ENCODE results near the gene USP13. TPM values are rescaled to one million over a fixed set of nuclear protein-coding genes. Genes with fewer than 3 reads are reported as not detected.

The USP13 gene
- total RNA-seq, 6 experiments from 2014 or later, result 6.0 to 11.1 (median 6.9) TPM

DNA sequence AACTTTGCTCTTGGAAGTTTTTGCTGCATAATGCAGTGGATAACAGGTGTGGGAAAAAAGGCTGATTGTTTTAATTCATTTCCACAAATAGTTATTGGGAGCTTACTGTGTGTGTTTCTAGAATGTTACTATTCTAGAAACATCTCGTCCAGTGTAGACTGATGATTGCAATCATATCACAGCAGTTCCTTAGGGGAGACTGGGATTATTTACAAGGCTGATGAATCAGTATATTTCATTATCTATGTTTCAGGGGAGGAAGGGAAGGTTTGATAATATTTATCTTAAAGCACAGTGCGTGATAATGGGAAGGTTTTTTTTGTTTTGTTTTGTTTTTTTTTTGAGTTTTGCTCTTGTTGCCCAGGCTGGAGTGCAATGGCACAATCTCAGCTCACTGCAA lies 2.4 kb downstream of the USP13 start:
- no peak for ATAC-seq
- no peak overlapping the region for H3K27ac ChIP-seq
- H3K4me1 ChIP-seq, result no peaks in the 10 kb centered on the region
- 80% methylated on average over 2 of the region's 2 CpGs for WGBS (ENCODE audit: insufficient coverage, low coverage, low lambda C conversion rate, missing lambda C conversion rate)
- H3K4me3 ChIP-seq, result no peak overlapping the region
- H3K27me3 ChIP-seq, result no peaks in the 10 kb centered on the region
- TF ChIP-seq POLR2A (IDR thresholded peaks at IDR 0.05), result no peak
- TF ChIP-seq, protein P1, sequence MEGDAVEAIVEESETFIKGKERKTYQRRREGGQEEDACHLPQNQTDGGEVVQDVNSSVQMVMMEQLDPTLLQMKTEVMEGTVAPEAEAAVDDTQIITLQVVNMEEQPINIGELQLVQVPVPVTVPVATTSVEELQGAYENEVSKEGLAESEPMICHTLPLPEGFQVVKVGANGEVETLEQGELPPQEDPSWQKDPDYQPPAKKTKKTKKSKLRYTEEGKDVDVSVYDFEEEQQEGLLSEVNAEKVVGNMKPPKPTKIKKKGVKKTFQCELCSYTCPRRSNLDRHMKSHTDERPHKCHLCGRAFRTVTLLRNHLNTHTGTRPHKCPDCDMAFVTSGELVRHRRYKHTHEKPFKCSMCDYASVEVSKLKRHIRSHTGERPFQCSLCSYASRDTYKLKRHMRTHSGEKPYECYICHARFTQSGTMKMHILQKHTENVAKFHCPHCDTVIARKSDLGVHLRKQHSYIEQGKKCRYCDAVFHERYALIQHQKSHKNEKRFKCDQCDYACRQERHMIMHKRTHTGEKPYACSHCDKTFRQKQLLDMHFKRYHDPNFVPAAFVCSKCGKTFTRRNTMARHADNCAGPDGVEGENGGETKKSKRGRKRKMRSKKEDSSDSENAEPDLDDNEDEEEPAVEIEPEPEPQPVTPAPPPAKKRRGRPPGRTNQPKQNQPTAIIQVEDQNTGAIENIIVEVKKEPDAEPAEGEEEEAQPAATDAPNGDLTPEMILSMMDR (IDR thresholded peaks at IDR 0.05), result no peak
- H3K36me3 ChIP-seq, result no peaks in the 10 kb centered on the region
- intact Hi-C loops (cut with DNase I), result no loop called here
- H3K9me3 ChIP-seq, result no peaks in the 10 kb centered on the region
- DNase-seq, result no peak

DNA sequence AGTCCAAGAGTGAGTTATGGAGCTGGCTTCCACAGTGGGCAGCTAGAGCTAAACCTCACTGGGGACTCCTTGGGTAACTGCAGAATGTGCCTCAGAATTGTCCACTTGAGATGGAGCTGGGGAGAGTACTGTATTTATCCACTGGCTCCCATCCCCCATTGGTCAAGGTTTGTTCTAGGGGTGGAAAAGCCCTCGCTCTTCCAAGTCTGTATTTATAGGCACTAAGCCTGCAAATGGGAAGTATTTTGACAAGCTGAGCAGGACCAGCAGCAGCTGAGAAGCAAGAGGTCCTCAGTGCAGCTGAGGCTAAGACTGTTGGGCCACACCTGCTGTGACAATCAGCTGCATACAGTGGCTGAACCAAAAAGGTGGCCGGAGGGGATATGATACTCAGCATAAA lies 5.8 kb downstream of the USP13 start:
- 94% methylated on average over 2 of the region's 2 CpGs for WGBS (ENCODE audit: insufficient coverage, low coverage, low lambda C conversion rate, missing lambda C conversion rate)

DNA sequence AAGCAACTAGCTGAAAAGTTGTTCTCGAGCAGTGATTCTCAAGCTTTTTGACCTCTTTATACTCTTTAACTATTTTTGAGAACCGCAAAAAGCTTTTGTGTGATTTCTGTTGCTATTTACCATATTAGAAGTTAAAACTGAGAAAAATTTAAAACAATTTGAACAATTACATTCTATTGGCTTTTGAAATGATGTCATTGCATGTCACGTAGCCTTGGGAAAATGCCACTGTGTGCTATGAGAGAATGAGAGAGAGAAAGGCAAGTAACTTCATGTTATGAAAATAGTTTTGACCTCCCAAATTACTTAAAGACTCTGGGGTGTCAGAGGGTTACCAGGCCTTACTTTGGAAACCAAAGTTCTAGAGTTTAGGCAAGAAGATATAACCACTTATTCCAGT lies 8.0 kb downstream of the USP13 start:
- no peak overlapping the region for H3K27ac ChIP-seq
- H3K36me3 ChIP-seq, result no peaks in the 10 kb centered on the region
- no peaks in the 10 kb centered on the region for H3K27me3 ChIP-seq
- intact Hi-C loops (cut with DNase I), result no loop called here
- 86% methylated on average over 3 of the region's 3 CpGs for WGBS (ENCODE audit: insufficient coverage, low coverage, low lambda C conversion rate, missing lambda C conversion rate)
- TF ChIP-seq POLR2A (IDR thresholded peaks at IDR 0.05), result no peak
- H3K4me3 ChIP-seq, result no peak overlapping the region
- no peak for DNase-seq
- no peaks in the 10 kb centered on the region for H3K9me3 ChIP-seq
- no peak for ATAC-seq
- H3K4me1 ChIP-seq, result no peaks in the 10 kb centered on the region

More for the DNA sequence above, 5.8 kb downstream of the USP13 start:
- Histone ChIP-seq H3K4me3 (no peak overlapping the region), H3K9me3 (no peaks in the 10 kb centered on the region), H3K36me3 (no peaks in the 10 kb centered on the region), H3K4me1 (no peaks in the 10 kb centered on the region), H3K27ac (no peak overlapping the region), H3K27me3 (no peaks in the 10 kb centered on the region)
- intact Hi-C loops (cut with DNase I), result no loop called here
- ATAC-seq (no peak), DNase-seq (no peak)
- TF ChIP-seq, protein P1 (IDR thresholded peaks at IDR 0.05), result no peak
- no peak for TF ChIP-seq POLR2A (IDR thresholded peaks at IDR 0.05)

DNA sequence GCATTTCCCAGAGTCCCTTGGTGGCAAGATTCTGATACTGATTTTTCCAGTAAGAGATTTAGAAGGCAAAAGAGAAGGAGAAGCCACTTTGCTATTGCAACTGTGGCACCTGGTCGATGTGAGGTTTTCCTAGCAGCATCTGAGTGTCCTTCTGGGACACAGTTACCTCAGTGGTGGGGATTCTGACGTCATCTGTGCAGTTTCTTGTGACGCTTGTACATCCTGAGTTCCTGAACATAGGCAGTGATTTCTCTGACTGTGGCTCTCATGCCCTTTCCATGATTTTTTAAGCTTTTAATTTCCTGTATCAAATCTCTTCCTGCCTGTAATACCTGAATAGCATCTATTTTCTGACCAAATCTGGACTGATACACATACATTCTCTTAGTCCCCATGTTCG lies 8.9 kb downstream of the USP13 start:
- DNase-seq, result no peak
- Histone ChIP-seq H3K27ac (no peak overlapping the region), H3K36me3 (no peaks in the 10 kb centered on the region), H3K9me3 (no peaks in the 10 kb centered on the region), H3K27me3 (no peaks in the 10 kb centered on the region), H3K4me3 (no peak overlapping the region), H3K4me1 (no peaks in the 10 kb centered on the region)
- no peak for TF ChIP-seq POLR2A (IDR thresholded peaks at IDR 0.05)
- TF ChIP-seq, protein P1 (IDR thresholded peaks at IDR 0.05), result no peak
- 75% methylated on average over 4 of the region's 4 CpGs for WGBS (ENCODE audit: insufficient coverage, low coverage, low lambda C conversion rate, missing lambda C conversion rate)
- no peak for ATAC-seq
- intact Hi-C loops (cut with DNase I), result no loop called here

DNA sequence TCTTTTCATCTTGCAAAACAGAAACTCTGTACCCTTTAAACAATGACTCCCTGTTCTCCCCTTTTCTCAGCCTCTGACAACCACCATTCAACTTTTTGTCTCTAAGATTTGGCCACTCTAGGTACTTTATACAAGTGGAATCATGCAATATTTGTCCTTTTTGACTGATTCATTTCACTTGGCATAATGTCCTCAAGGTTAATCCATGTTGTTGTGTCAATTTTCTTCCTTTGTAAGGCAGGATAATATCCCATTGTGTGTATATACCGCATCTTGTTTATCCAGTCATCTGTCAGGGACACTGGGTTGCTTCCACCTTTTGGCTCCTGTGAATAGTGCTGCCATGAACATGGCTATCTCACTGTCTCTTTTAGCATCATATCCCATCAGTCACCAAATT lies 10.3 kb downstream of the USP13 start:
- intact Hi-C loops (cut with DNase I), result no loop called here

More for the DNA sequence above, 10.3 kb downstream of the USP13 start:
- no peak for ATAC-seq
- Histone ChIP-seq H3K36me3 (no peaks in the 10 kb centered on the region), H3K4me1 (no peaks in the 10 kb centered on the region), H3K9me3 (no peaks in the 10 kb centered on the region), H3K27ac (no peak overlapping the region), H3K4me3 (no peak overlapping the region), H3K27me3 (no peaks in the 10 kb centered on the region)
- DNase-seq, result no peak
- WGBS (ENCODE audit: insufficient coverage, low coverage, low lambda C conversion rate, missing lambda C conversion rate), result 100% methylated on average over 1 of the region's 1 CpG
- TF ChIP-seq, protein P1 (IDR thresholded peaks at IDR 0.05), result no peak

All from right lobe of liver (tissue), 6 donors.